ENCODE results near the gene DNAJB2.

Gene DNAJB2

GRCh38 chr2:219289537-219290361 is 10.6 kb downstream of the DNAJB2 start:
- Histone ChIP-seq H3K9ac (ENCODE audit: insufficient read length) (no peak overlapping the region), H3K9me3 (ENCODE audit: low read depth, low read length) (no peaks in the 10 kb centered on the region), H3K36me3 (ENCODE audit: insufficient read depth, low read length) (no peaks in the 10 kb centered on the region; the same call in 1 of the 2 replicates), H3K4me3 (no peak overlapping the region), H3K27ac (no peak overlapping the region)
- DNase-seq (ENCODE audit: low read depth, low spot score), result no peak
- no peak for TF ChIP-seq EZH2 (IDR thresholded peaks at IDR 0.05)
- TF ChIP-seq POLR2AphosphoS5 (IDR thresholded peaks at IDR 0.05; ENCODE audit: borderline replicate concordance, low read depth, low read length), result no peak
- TF ChIP-seq FOXP2 (optimal IDR thresholded peaks at IDR 0.05; ENCODE audit: control extremely low read depth, extremely low read length, insufficient read depth), result no peak

GRCh38 chr2:219290381-219291171 is 11.4 kb downstream of the DNAJB2 start:
- H3K36me3 ChIP-seq (ENCODE audit: insufficient read depth, low read length), result no peaks in the 10 kb centered on the region

GRCh38 chr2:219291394-219291793 is 12.2 kb downstream of the DNAJB2 start:
- TF ChIP-seq EZH2 (IDR thresholded peaks at IDR 0.05), result no peak
- Histone ChIP-seq H3K9me3 (ENCODE audit: low read depth, low read length) (no peaks in the 10 kb centered on the region), H3K36me3 (ENCODE audit: insufficient read depth, low read length) (no peaks in the 10 kb centered on the region), H3K9ac (ENCODE audit: insufficient read length) (no peak overlapping the region), H3K27ac (no peak overlapping the region), H3K4me3 (no peak overlapping the region)
- no peak for DNase-seq (ENCODE audit: low read depth, low spot score)

More at GRCh38 chr2:219290381-219291171, 11.4 kb downstream of the DNAJB2 start:
- no peak for TF ChIP-seq POLR2AphosphoS5 (IDR thresholded peaks at IDR 0.05; ENCODE audit: borderline replicate concordance, low read depth, low read length)
- no peak for TF ChIP-seq EZH2 (IDR thresholded peaks at IDR 0.05)
- TF ChIP-seq FOXP2 (optimal IDR thresholded peaks at IDR 0.05; ENCODE audit: control extremely low read depth, extremely low read length, insufficient read depth), result no peak
- Histone ChIP-seq H3K4me3 (no peak overlapping the region), H3K9me3 (ENCODE audit: low read depth, low read length) (no peaks in the 10 kb centered on the region), H3K27ac (no peak overlapping the region), H3K9ac (ENCODE audit: insufficient read length) (no peak overlapping the region)
- DNase-seq (ENCODE audit: low read depth, low spot score), result no peak

GRCh38 chr2:219291910-219292490 is 12.8 kb downstream of the DNAJB2 start:
- no peak for DNase-seq (ENCODE audit: low read depth, low spot score)
- no peaks in the 10 kb centered on the region for H3K9me3 ChIP-seq (ENCODE audit: low read depth, low read length)
- H3K4me3 ChIP-seq, result no peak overlapping the region
- no peaks in the 10 kb centered on the region for H3K36me3 ChIP-seq (ENCODE audit: insufficient read depth, low read length)
- H3K27ac ChIP-seq, result no peak overlapping the region
- no peak overlapping the region for H3K9ac ChIP-seq (ENCODE audit: insufficient read length)
- TF ChIP-seq POLR2AphosphoS5 (IDR thresholded peaks at IDR 0.05; ENCODE audit: borderline replicate concordance, low read depth, low read length), result no peak
- no peak for TF ChIP-seq EZH2 (IDR thresholded peaks at IDR 0.05)
- no peak for TF ChIP-seq FOXP2 (optimal IDR thresholded peaks at IDR 0.05; ENCODE audit: control extremely low read depth, extremely low read length, insufficient read depth)

- Histone ChIP-seq H3K9ac (ENCODE audit: insufficient read length) (no peak overlapping the region), H3K4me3 (no peak overlapping the region), H3K9me3 (ENCODE audit: low read depth, low read length) (no peaks in the 10 kb centered on the region), H3K27ac (no peak overlapping the region), H3K36me3 (ENCODE audit: insufficient read depth, low read length) (no peaks in the 10 kb centered on the region)
- no peak for DNase-seq (ENCODE audit: low read depth, low spot score)
- TF ChIP-seq FOXP2 (optimal IDR thresholded peaks at IDR 0.05; ENCODE audit: control extremely low read depth, extremely low read length, insufficient read depth) (no peak), POLR2AphosphoS5 (IDR thresholded peaks at IDR 0.05; ENCODE audit: borderline replicate concordance, low read depth, low read length) (no peak), EZH2 (IDR thresholded peaks at IDR 0.05) (no peak)
Observed at GRCh38 chr2:219292616-219293015, 13.4 kb downstream of the DNAJB2 start.

- Histone ChIP-seq H3K4me3 (no peak overlapping the region), H3K27ac (no peak overlapping the region), H3K9ac (ENCODE audit: insufficient read length) (no peak overlapping the region), H3K9me3 (ENCODE audit: low read depth, low read length) (no peaks in the 10 kb centered on the region), H3K36me3 (ENCODE audit: insufficient read depth, low read length) (no peaks in the 10 kb centered on the region)
- TF ChIP-seq EZH2 (IDR thresholded peaks at IDR 0.05) (no peak), POLR2AphosphoS5 (IDR thresholded peaks at IDR 0.05; ENCODE audit: borderline replicate concordance, low read depth, low read length) (no peak), FOXP2 (optimal IDR thresholded peaks at IDR 0.05; ENCODE audit: control extremely low read depth, extremely low read length, insufficient read depth) (no peak)
- no peak for DNase-seq (ENCODE audit: low read depth, low spot score)
Observed at GRCh38 chr2:219293736-219294231, 14.6 kb downstream of the DNAJB2 start.

- Histone ChIP-seq H3K9me3 (ENCODE audit: low read depth, low read length) (no peaks in the 10 kb centered on the region), H3K4me3 (peak overlapping the region; percentile 77), H3K36me3 (ENCODE audit: insufficient read depth, low read length) (no peaks in the 10 kb centered on the region), H3K27ac (no peak overlapping the region), H3K9ac (ENCODE audit: insufficient read length) (peak overlapping the region; percentile 54)
- peak; percentile 28 for DNase-seq (ENCODE audit: low read depth, low spot score)
- TF ChIP-seq FOXP2 (optimal IDR thresholded peaks at IDR 0.05; ENCODE audit: control extremely low read depth, extremely low read length, insufficient read depth) (no peak), EZH2 (IDR thresholded peaks at IDR 0.05) (no peak), POLR2AphosphoS5 (IDR thresholded peaks at IDR 0.05; ENCODE audit: borderline replicate concordance, low read depth, low read length) (peak; percentile 28; the same call in 1 of the 2 replicates)
Observed at GRCh38 chr2:219294356-219295351, 15.5 kb downstream of the DNAJB2 start.
